Esophagus muscularis mucosa (tissue), 3 donors: ENCODE data around the gene KANK4.

ENCODE experiments used
- POLR2AphosphoS5 ChIP-seq, 2 donors: sonication (generic); formaldehyde crosslinking; IDR thresholded peaks; one replicate each; pipeline ENCODE4 v1.6.1; 2017; ENCODE audit warnings: antibody characterized with exemption in 2 of 2
- TF ChIP-seq, protein P1 (sequence below), 3 experiments: fragments of 200-600 bp in 2 of 3; fragments of 450-650 bp in 1 of 3; sonication (generic) in 2 of 3; IDR thresholded peaks; one replicate each; pipeline ENCODE4 v1.5.1; 2017 to 2019; ENCODE audit warnings: antibody characterized with exemption in 3 of 3, mild to moderate bottlenecking in 2 of 3, moderate library complexity in 1 of 3

- TF ChIP-seq POLR2AphosphoS5 (IDR thresholded peaks at IDR 0.05), result no peak
- TF ChIP-seq, protein P1, sequence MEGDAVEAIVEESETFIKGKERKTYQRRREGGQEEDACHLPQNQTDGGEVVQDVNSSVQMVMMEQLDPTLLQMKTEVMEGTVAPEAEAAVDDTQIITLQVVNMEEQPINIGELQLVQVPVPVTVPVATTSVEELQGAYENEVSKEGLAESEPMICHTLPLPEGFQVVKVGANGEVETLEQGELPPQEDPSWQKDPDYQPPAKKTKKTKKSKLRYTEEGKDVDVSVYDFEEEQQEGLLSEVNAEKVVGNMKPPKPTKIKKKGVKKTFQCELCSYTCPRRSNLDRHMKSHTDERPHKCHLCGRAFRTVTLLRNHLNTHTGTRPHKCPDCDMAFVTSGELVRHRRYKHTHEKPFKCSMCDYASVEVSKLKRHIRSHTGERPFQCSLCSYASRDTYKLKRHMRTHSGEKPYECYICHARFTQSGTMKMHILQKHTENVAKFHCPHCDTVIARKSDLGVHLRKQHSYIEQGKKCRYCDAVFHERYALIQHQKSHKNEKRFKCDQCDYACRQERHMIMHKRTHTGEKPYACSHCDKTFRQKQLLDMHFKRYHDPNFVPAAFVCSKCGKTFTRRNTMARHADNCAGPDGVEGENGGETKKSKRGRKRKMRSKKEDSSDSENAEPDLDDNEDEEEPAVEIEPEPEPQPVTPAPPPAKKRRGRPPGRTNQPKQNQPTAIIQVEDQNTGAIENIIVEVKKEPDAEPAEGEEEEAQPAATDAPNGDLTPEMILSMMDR (IDR thresholded peaks at IDR 0.05), result no peak
Observed at GRCh38 chr1:62212411-62212810, 106.8 kb downstream of the KANK4 start.
